Stimulated activated CD4-positive, alpha-beta T cell treated with anti-CD3 and anti-CD28 coated beads, Interleukin-15, amount 100 ng/mL, for 1 hour (primary cell): ENCODE data around the gene PLA2G2C.
"Not testable (repeated sequence)": the region's sequence is repeated elsewhere in the genome, so short reads cannot be mapped to it uniquely, and the experiment has no call there.

Experiments
- DNase-seq, 2 donors: peaks; one replicate each; pipeline ENCODE4 v3.0.0-alpha.2; 2020; ENCODE audit warnings: low read depth in 1 of 2, low spot score in 1 of 2

PLA2G2C gene

GRCh38 chr1:20138346-20138745, 48.0 kb downstream of the PLA2G2C start:
- DNase-seq = no peak

- DNase-seq = no peak
Measured at GRCh38 chr1:20137604-20138003, 48.7 kb downstream of the PLA2G2C start.

- DNase-seq = no peak
Measured at GRCh38 chr1:20137055-20137454, 49.3 kb downstream of the PLA2G2C start.

GRCh38 chr1:20136249-20136648, 50.1 kb downstream of the PLA2G2C start:
- no peak for DNase-seq

- no peak for DNase-seq
Measured at GRCh38 chr1:20134995-20135394, 51.3 kb downstream of the PLA2G2C start.

- not testable (repeated sequence) for DNase-seq
Measured at GRCh38 chr1:20130518-20130917, 55.8 kb downstream of the PLA2G2C start.

GRCh38 chr1:20126806-20127440, 59.4 kb downstream of the PLA2G2C start:
- DNase-seq = no peak

GRCh38 chr1:20126041-20126805, 60.1 kb downstream of the PLA2G2C start:
- no peak for DNase-seq

- no peak for DNase-seq
Measured at GRCh38 chr1:20125100-20125499, 61.2 kb downstream of the PLA2G2C start.

GRCh38 chr1:20124456-20125057, 61.8 kb downstream of the PLA2G2C start:
- DNase-seq = no peak

- no peak for DNase-seq
Measured at GRCh38 chr1:20123722-20124455, 62.4 kb downstream of the PLA2G2C start.

GRCh38 chr1:20120796-20121195, 65.5 kb downstream of the PLA2G2C start:
- no peak for DNase-seq

- DNase-seq = no peak
Measured at GRCh38 chr1:20119347-20119746, 67.0 kb downstream of the PLA2G2C start, which contains the start of gene PLA2G2D. Gene PLA2G2D, minus strand, starts transcription at chr1:20119536. Its CDS starts 38 bp downstream, at chr1:20119498.

- DNase-seq = no peak
Measured at GRCh38 chr1:20117236-20117635, 69.1 kb downstream of the PLA2G2C start.

GRCh38 chr1:20115916-20116315, 70.4 kb downstream of the PLA2G2C start:
- no peak for DNase-seq

GRCh38 chr1:20115479-20115878, 70.8 kb downstream of the PLA2G2C start:
- no peak for DNase-seq

GRCh38 chr1:20114021-20114648, 72.2 kb downstream of the PLA2G2C start:
- no peak for DNase-seq
